Neural progenitor cell (in vitro differentiated cells): ENCODE results near the gene PEX3. TPM values are rescaled to one million over a fixed set of nuclear protein-coding genes. Genes with fewer than 3 reads are reported as not detected.
"Not testable (repeated sequence)": the region's sequence is repeated elsewhere in the genome, so short reads cannot be mapped to it uniquely, and the experiment has no call there.

Experiments used
- DNase-seq: peaks from one replicate; pipeline ENCODE4 v3.0.0-alpha.2; 2016; ENCODE audit warnings: low spot score
- H2AFZ ChIP-seq: fragments of 200-600 bp; sonication (generic); replicated peaks from 2 replicates; pipeline ENCODE4 v1.6.1; 2016; ENCODE audit warnings: antibody characterized with exemption
- H3F3A ChIP-seq: fragments of 200-600 bp; sonication (generic); 2 replicates; pipeline ENCODE4 v1.6.1; 2016; ENCODE audit warnings: antibody characterized with exemption, low read depth
- H3K27ac ChIP-seq: fragments of 200-600 bp; sonication (generic); 2 replicates; pipeline ENCODE4 v1.5.1; 2016; ENCODE audit warnings: mild to moderate bottlenecking
- H3K27me3 ChIP-seq: fragments of 200-600 bp; sonication (generic); 2 replicates; pipeline ENCODE4 v1.6.1; 2016; ENCODE audit warnings: mild to moderate bottlenecking, moderate library complexity
- H3K36me3 ChIP-seq: fragments of 200-600 bp; sonication (generic); 2 replicates; pipeline ENCODE4 v1.5.1; 2016
- H3K4me1 ChIP-seq: fragments of 200-600 bp; sonication (generic); 2 replicates; pipeline ENCODE4 v1.6.1; 2016; ENCODE audit warnings: mixed run types
- H3K4me2 ChIP-seq: fragments of 200-600 bp; sonication (generic); 2 replicates; pipeline ENCODE4 v1.6.1; 2016
- H3K4me3 ChIP-seq: fragments of 200-600 bp; sonication (generic); 2 replicates; pipeline ENCODE4 v1.5.1; 2016
- H3K79me2 ChIP-seq: fragments of 200-600 bp; sonication (generic); 2 replicates; pipeline ENCODE4 v1.6.1; 2016; ENCODE audit warnings: low read depth
- H3K9ac ChIP-seq: fragments of 200-600 bp; sonication (generic); 2 replicates; pipeline ENCODE4 v1.6.1; 2016
- H3K9me3 ChIP-seq: fragments of 200-600 bp; sonication (generic); 2 replicates; pipeline ENCODE4 v1.5.1; 2016; ENCODE audit warnings: low read depth
- H4K20me1 ChIP-seq: fragments of 200-600 bp; sonication (generic); 2 replicates; pipeline ENCODE4 v1.6.1; 2016; ENCODE audit warnings: low read depth
- H3K27ac Mint-ChIP-seq: 3 replicates; pipeline ENCODE4 v1.8.0; 2021; ENCODE audit warnings: mixed read lengths
- H3K27me3 Mint-ChIP-seq: 2 replicates; pipeline ENCODE4 v1.8.0; 2022; ENCODE audit warnings: low read depth, mild to moderate bottlenecking, inconsistent platforms, moderate library complexity, mixed read lengths; ENCODE audit not compliant: insufficient read depth
- H3K36me3 Mint-ChIP-seq: 3 replicates; pipeline ENCODE4 v1.8.0; 2021; ENCODE audit warnings: mixed read lengths
- H3K4me1 Mint-ChIP-seq: 3 replicates; pipeline ENCODE4 v1.8.0; 2021; ENCODE audit warnings: mixed read lengths
- H3K4me3 Mint-ChIP-seq: 3 replicates; pipeline ENCODE4 v1.8.0; 2021; ENCODE audit warnings: mild to moderate bottlenecking, moderate library complexity, mixed read lengths
- H3K9me3 Mint-ChIP-seq: 3 replicates; pipeline ENCODE4 v1.8.0; 2020; ENCODE audit warnings: mixed read lengths
- EZH2 ChIP-seq: fragments of 200-600 bp; sonication (generic); IDR thresholded peaks from 2 replicates; pipeline ENCODE4 v1.6.1; 2017; ENCODE audit warnings: antibody characterized with exemption, mild to moderate bottlenecking, moderate library complexity
- EZH2phosphoT487 ChIP-seq: fragments of 200-600 bp; sonication (generic); IDR thresholded peaks from 2 replicates; pipeline ENCODE4 v1.6.1; 2017; ENCODE audit warnings: antibody characterized with exemption
- total RNA-seq: library from RNA; depleted of rRNA; stranded (reverse); fragments of >200 nt; gene quantifications from 2 replicates; pipeline ENCODE4 v1.2.3, GENCODE V29; 2015; ENCODE audit warnings: low replicate concordance
- TF ChIP-seq, protein P1 (sequence below): fragments of 200-600 bp; sonication (generic); IDR thresholded peaks from 2 replicates; pipeline ENCODE4 v1.5.1; 2017; ENCODE audit warnings: antibody characterized with exemption, mild to moderate bottlenecking

The PEX3 gene
- total RNA-seq, 1 donor from 2014 or later: 25.5 TPM

DNA sequence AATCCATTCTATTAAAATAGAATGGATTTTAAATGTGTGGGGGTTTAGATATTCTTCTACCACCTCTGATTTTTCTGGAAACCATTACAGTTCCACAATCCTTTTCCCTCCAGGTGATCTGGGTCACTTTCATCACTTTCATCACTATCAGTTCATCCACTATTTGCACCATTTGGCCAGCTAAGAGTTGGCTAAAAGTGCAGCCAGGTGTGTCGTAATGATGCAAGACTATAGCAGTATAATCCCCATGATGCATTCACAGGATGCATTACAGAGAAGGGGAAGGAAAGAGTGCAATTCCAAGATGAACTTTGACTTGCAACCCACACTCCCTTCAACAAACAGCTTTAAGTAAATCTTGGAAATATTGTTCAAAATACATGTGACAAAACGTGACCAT is 56.0 kb downstream of the PEX3 start:
- Histone ChIP-seq H3F3A (no peaks in the 10 kb centered on the region), H3K9ac (no peak overlapping the region), H3K9me3 (no peaks in the 10 kb centered on the region), H3K4me1 (peaks cover 3% of the 10 kb centered on the region), H2AFZ (no peak overlapping the region), H3K27me3 (no peaks in the 10 kb centered on the region), H4K20me1 (no peaks in the 10 kb centered on the region), H3K4me3 (no peak overlapping the region), H3K4me2 (no peak overlapping the region), H3K79me2 (peaks cover 13% of the 10 kb centered on the region), H3K36me3 (peaks cover 3% of the 10 kb centered on the region), H3K27ac (no peak overlapping the region)
- Mint-ChIP-seq H3K9me3 (no peaks in the 10 kb centered on the region), H3K4me3 (no peak overlapping the region), H3K4me1 (peaks cover 21% of the 10 kb centered on the region), H3K27ac (no peak overlapping the region), H3K36me3 (peaks cover 24% of the 10 kb centered on the region), H3K27me3 (peaks cover 2% of the 10 kb centered on the region)
- no peak for TF ChIP-seq EZH2phosphoT487
- TF ChIP-seq, protein P1, sequence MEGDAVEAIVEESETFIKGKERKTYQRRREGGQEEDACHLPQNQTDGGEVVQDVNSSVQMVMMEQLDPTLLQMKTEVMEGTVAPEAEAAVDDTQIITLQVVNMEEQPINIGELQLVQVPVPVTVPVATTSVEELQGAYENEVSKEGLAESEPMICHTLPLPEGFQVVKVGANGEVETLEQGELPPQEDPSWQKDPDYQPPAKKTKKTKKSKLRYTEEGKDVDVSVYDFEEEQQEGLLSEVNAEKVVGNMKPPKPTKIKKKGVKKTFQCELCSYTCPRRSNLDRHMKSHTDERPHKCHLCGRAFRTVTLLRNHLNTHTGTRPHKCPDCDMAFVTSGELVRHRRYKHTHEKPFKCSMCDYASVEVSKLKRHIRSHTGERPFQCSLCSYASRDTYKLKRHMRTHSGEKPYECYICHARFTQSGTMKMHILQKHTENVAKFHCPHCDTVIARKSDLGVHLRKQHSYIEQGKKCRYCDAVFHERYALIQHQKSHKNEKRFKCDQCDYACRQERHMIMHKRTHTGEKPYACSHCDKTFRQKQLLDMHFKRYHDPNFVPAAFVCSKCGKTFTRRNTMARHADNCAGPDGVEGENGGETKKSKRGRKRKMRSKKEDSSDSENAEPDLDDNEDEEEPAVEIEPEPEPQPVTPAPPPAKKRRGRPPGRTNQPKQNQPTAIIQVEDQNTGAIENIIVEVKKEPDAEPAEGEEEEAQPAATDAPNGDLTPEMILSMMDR: no peak
- TF ChIP-seq EZH2: no peak
- no peak for DNase-seq

DNA sequence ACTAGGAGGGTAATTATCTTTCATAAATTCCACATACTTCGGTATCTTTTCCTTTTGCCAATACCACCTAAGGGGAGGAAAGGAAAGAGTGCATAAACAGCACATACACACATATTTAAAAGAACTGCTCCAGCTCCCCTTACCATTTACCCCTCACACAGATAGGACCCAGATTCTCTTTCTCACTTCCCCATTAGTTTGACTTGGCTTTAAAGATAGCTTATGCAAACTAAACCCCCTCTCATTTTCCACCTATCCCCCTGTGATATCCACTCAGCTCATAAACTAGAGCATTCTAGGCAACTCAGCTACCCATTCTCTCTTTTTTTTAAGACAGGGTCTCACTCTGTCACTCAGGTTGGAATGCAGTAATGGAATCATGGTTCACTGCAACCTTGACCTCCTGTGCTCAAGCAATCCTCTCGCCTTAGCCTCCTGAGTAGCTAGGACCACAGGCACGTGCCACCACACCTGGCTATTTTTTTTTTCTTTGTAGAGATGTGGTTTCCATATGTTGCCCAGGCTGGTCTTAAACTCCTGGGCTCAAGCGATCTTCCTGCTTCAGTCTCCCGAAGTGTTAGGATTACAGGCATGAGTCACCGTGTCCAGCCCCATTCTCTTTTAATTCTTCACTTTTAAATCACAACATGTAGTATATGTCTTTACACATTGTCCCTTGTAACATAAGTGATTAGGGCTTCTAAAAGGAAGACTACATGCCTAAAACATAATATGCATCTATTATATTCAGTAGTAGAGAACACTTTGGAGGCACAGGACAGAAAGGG is 56.9 kb downstream of the PEX3 start:
- H3K4me2 ChIP-seq: no peak overlapping the region
- DNase-seq: no peak
- no peaks in the 10 kb centered on the region for H3K9me3 Mint-ChIP-seq
- peaks cover 13% of the 10 kb centered on the region for H3K79me2 ChIP-seq
- H4K20me1 ChIP-seq: no peaks in the 10 kb centered on the region
- H3K27ac ChIP-seq: no peak overlapping the region
- H3K9ac ChIP-seq: no peak overlapping the region
- peaks cover 26% of the 10 kb centered on the region for H3K4me1 Mint-ChIP-seq
- no peaks in the 10 kb centered on the region for H3K27me3 ChIP-seq
- H3F3A ChIP-seq: no peaks in the 10 kb centered on the region
- TF ChIP-seq EZH2 (no peak), EZH2phosphoT487 (no peak)
- TF ChIP-seq, protein P1: no peak
- H3K36me3 ChIP-seq: peaks cover under 1% of the 10 kb centered on the region
- peaks cover 2% of the 10 kb centered on the region for H3K27me3 Mint-ChIP-seq
- no peak overlapping the region for H3K4me3 Mint-ChIP-seq
- H3K36me3 Mint-ChIP-seq: peaks cover 24% of the 10 kb centered on the region
- no peaks in the 10 kb centered on the region for H3K9me3 ChIP-seq
- H2AFZ ChIP-seq: no peak overlapping the region
- peaks cover 3% of the 10 kb centered on the region for H3K4me1 ChIP-seq
- H3K4me3 ChIP-seq: no peak overlapping the region
- H3K27ac Mint-ChIP-seq: no peak overlapping the region

DNA sequence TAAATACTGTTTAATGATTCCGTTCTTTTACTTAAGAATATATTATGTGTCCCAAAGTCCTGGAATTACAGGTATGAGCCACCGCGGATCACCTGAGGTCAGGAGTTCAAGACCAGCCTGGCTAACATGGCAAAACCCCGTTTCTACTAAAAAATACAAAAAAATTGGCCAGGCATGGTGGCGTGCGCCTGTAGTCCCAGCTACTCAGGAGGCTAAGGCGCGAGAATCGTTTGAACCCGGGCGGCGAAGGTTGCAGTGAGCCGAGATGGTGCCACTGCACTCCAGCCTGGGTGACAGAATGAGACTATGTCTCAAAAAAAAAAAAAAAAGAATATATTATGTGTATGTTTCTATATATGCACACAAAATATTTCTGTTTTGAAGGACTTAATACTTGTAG is 59.7 kb downstream of the PEX3 start:
- Histone ChIP-seq H3K79me2 (peaks cover 13% of the 10 kb centered on the region), H3K4me2 (peak overlapping the region; percentile 78)
- not testable (repeated sequence) for H3K27me3 ChIP-seq, H3K27ac ChIP-seq, H3K9me3 Mint-ChIP-seq, H3K4me1 ChIP-seq, DNase-seq, H2AFZ ChIP-seq, H4K20me1 ChIP-seq, H3K36me3 ChIP-seq, H3K4me3 ChIP-seq, H3K9ac ChIP-seq, H3F3A ChIP-seq, H3K9me3 ChIP-seq, H3K27me3 Mint-ChIP-seq, H3K27ac Mint-ChIP-seq
- H3K4me3 Mint-ChIP-seq: peak overlapping the region; percentile 87
- peaks cover 27% of the 10 kb centered on the region for H3K36me3 Mint-ChIP-seq
- peaks cover 34% of the 10 kb centered on the region for H3K4me1 Mint-ChIP-seq
